ENCODE results near the gene IL2RA. TPM values are rescaled to one million over a fixed set of nuclear protein-coding genes. Genes with fewer than 3 reads are reported as not detected.

The IL2RA gene
- total RNA-seq, 1 experiment from 2014 or later: not detected

GRCh38 chr10:6077071-6077675, 15.0 kb upstream of the IL2RA start:
- Mint-ChIP-seq H3K9me3 (ENCODE audit: low read depth, unreplicated experiment) (no peaks in the 10 kb centered on the region), H3K27ac (ENCODE audit: unreplicated experiment) (no peak overlapping the region), H3K4me3 (ENCODE audit: low read depth, unreplicated experiment) (no peak overlapping the region), H3K36me3 (ENCODE audit: insufficient read depth, unreplicated experiment) (peaks cover 3% of the 10 kb centered on the region), H3K27me3 (ENCODE audit: unreplicated experiment) (peaks cover 93% of the 10 kb centered on the region), H3K4me1 (ENCODE audit: low read depth, unreplicated experiment) (peaks cover 12% of the 10 kb centered on the region)
- CTCF ChIA-PET: no interaction called here
- intact Hi-C loops (cut with micrococcal nuclease; ENCODE audit: unreplicated experiment): no loop called here
- TF ChIP-seq, protein P1, sequence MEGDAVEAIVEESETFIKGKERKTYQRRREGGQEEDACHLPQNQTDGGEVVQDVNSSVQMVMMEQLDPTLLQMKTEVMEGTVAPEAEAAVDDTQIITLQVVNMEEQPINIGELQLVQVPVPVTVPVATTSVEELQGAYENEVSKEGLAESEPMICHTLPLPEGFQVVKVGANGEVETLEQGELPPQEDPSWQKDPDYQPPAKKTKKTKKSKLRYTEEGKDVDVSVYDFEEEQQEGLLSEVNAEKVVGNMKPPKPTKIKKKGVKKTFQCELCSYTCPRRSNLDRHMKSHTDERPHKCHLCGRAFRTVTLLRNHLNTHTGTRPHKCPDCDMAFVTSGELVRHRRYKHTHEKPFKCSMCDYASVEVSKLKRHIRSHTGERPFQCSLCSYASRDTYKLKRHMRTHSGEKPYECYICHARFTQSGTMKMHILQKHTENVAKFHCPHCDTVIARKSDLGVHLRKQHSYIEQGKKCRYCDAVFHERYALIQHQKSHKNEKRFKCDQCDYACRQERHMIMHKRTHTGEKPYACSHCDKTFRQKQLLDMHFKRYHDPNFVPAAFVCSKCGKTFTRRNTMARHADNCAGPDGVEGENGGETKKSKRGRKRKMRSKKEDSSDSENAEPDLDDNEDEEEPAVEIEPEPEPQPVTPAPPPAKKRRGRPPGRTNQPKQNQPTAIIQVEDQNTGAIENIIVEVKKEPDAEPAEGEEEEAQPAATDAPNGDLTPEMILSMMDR (IDR thresholded peaks at IDR 0.05; ENCODE audit: unreplicated experiment): no peak
- no peak for DNase-seq
- BruUV-seq (replicated peaks): no TSS peak

DNA sequence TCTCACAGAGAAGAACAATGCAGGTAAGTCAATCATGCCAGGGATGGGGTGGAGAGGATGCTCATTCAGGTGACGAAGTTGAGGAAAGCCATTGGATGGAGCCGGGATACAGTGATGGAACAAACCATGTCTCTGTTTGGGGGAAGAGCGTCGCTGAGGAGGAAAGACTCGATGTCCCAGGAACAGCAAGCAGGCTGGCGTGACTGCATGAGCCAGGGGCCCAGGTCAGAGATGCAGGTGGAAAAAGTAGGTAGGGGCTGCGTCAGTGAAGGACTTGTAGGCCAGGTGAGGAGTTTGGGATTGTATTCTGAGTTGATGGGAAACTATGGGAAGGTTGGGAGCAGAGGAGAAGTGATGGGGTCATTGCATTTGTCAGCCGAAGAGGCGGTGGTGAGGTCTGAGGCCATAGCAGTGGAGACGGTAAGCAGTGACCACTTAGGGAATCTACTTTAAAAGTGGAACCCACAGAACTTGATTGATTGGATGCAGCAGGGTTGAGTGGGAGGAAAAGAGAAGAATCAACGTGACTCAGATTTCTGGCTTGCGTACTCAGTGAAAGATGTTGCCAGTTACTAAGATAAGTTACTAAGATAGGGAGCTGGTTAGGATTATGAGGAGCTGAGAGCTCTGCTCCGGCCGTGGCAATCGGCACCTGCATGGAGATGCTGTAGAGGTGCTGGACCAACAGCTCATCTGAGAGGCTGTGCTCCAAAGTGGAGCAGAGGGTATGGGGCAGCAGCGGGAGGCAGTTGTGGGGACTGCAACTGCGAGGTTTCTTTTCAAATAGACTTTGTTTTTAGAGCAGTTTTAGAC, 12.5 kb upstream of the IL2RA start:
- Mint-ChIP-seq H3K9me3 (ENCODE audit: low read depth, unreplicated experiment) (no peaks in the 10 kb centered on the region), H3K36me3 (ENCODE audit: insufficient read depth, unreplicated experiment) (peaks cover 3% of the 10 kb centered on the region), H3K27me3 (ENCODE audit: unreplicated experiment) (peaks cover 91% of the 10 kb centered on the region), H3K4me3 (ENCODE audit: low read depth, unreplicated experiment) (no peak overlapping the region), H3K27ac (ENCODE audit: unreplicated experiment) (no peak overlapping the region), H3K4me1 (ENCODE audit: low read depth, unreplicated experiment) (peaks cover 12% of the 10 kb centered on the region)
- intact Hi-C loops (cut with micrococcal nuclease; ENCODE audit: unreplicated experiment): no loop called here
- DNase-seq: no peak
- BruUV-seq (replicated peaks): no TSS peak
- TF ChIP-seq, protein P1 (IDR thresholded peaks at IDR 0.05; ENCODE audit: unreplicated experiment): no peak
- CTCF ChIA-PET: no interaction called here

GRCh38 chr10:6072215-6072934, 10.2 kb upstream of the IL2RA start:
- no peaks in the 10 kb centered on the region for H3K9me3 Mint-ChIP-seq (ENCODE audit: low read depth, unreplicated experiment)
- no peak overlapping the region for H3K4me3 Mint-ChIP-seq (ENCODE audit: low read depth, unreplicated experiment)
- TF ChIP-seq, protein P1 (IDR thresholded peaks at IDR 0.05; ENCODE audit: unreplicated experiment): no peak
- peaks cover 12% of the 10 kb centered on the region for H3K4me1 Mint-ChIP-seq (ENCODE audit: low read depth, unreplicated experiment)
- no TSS peak for BruUV-seq (replicated peaks)
- H3K27ac Mint-ChIP-seq (ENCODE audit: unreplicated experiment): no peak overlapping the region
- CTCF ChIA-PET: no interaction called here
- peaks cover 3% of the 10 kb centered on the region for H3K36me3 Mint-ChIP-seq (ENCODE audit: insufficient read depth, unreplicated experiment)
- no peak for DNase-seq
- peaks cover 84% of the 10 kb centered on the region for H3K27me3 Mint-ChIP-seq (ENCODE audit: unreplicated experiment)
- intact Hi-C loops (cut with micrococcal nuclease; ENCODE audit: unreplicated experiment): no loop called here

- CTCF ChIA-PET: no interaction called here
Measured at GRCh38 chr10:6071181-6072175, 9.3 kb upstream of the IL2RA start.

More at GRCh38 chr10:6071181-6072175, 9.3 kb upstream of the IL2RA start:
- BruUV-seq (replicated peaks): no TSS peak
- intact Hi-C loops (cut with micrococcal nuclease; ENCODE audit: unreplicated experiment): no loop called here
- H3K36me3 Mint-ChIP-seq (ENCODE audit: insufficient read depth, unreplicated experiment): peaks cover 3% of the 10 kb centered on the region
- peaks cover 84% of the 10 kb centered on the region for H3K27me3 Mint-ChIP-seq (ENCODE audit: unreplicated experiment)
- TF ChIP-seq, protein P1 (IDR thresholded peaks at IDR 0.05; ENCODE audit: unreplicated experiment): no peak
- no peak overlapping the region for H3K27ac Mint-ChIP-seq (ENCODE audit: unreplicated experiment)
- H3K9me3 Mint-ChIP-seq (ENCODE audit: low read depth, unreplicated experiment): no peaks in the 10 kb centered on the region
- H3K4me3 Mint-ChIP-seq (ENCODE audit: low read depth, unreplicated experiment): no peak overlapping the region
- peaks cover 12% of the 10 kb centered on the region for H3K4me1 Mint-ChIP-seq (ENCODE audit: low read depth, unreplicated experiment)
- DNase-seq: no peak
